Panc1 (cell line): Measurements from ENCODE around the gene MRPL10.

Experiments used
- CTCF ChIP-seq: fragments of 450-650 bp; IDR thresholded peaks from 2 replicates; pipeline ENCODE4 v1.5.1; 2017; ENCODE audit warnings: mild to moderate bottlenecking
- SIN3A ChIP-seq: IDR thresholded peaks from 2 replicates; pipeline ENCODE4 v1.6.1; 2012; ENCODE audit warnings: low read depth, mild to moderate bottlenecking, low read length, moderate library complexity, borderline replicate concordance; ENCODE audit not compliant: insufficient read depth

DNA sequence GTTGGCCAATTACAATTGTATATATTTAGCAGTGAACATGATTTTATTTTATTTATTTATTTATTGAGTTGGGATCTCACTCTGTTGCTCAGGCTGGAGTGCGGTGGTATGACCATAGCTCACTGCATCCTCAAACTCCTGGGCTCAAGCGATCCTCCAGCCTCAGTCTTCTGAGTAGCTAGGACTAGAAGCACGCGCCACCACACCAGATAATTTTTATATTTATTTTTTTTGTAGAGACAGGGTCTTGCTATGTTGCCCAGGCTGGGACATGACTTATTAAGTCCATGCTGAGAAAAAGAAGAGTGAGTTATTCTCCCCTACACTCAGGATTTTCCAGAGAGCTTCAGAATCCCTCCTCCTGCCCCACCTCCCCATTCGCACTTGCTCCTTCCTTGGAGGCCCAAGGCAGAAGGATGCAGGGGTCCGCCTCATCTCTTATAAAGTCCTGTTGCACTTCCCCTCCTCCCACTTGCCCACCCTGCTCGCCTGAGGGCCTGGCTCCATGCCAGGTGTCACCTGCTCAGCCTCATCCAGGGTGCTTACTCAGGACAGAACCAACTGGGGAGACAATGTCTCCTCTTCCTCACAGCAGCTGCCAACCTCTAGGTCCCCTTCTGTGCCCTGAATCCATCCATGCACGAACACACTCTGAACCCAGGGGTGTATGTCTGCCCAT is 48.6 kb upstream of the MRPL10 start:
- TF ChIP-seq CTCF, result no peak
- no peak for TF ChIP-seq SIN3A
